Uterus (tissue), 4 donors: ENCODE measurements around the gene ADAM33. TPM values are rescaled to one million over a fixed set of nuclear protein-coding genes. Genes with fewer than 3 reads are reported as not detected.

ENCODE experiments used
- DNase-seq, 2 donors: peaks; one replicate each; pipeline ENCODE4 v3.0.0-alpha.2; 2019 to 2020
- H3K27ac ChIP-seq, 2 donors: fragments of 200-600 bp; sonication (generic); 1 replicate in 1 of 2; 2 replicates in 1 of 2; pipeline ENCODE4 v1.5.1; 2016 to 2018
- H3K27me3 ChIP-seq, 2 donors: fragments of 200-600 bp; sonication (generic); one replicate each; pipeline ENCODE4 v1.5.1; 2018 to 2019; ENCODE audit warnings: control low read depth in 1 of 2
- H3K36me3 ChIP-seq, 2 donors: fragments of 200-600 bp; sonication (generic); one replicate each; pipeline ENCODE4 v1.5.1; 2019; ENCODE audit warnings: control low read depth in 1 of 2
- H3K4me1 ChIP-seq, 2 donors: fragments of 200-600 bp; sonication (generic); one replicate each; pipeline ENCODE4 v1.5.1; 2018 to 2019; ENCODE audit warnings: control low read depth in 1 of 2
- H3K4me3 ChIP-seq, 2 donors: fragments of 200-600 bp; sonication (generic); 1 replicate in 1 of 2; 2 replicates in 1 of 2; pipeline ENCODE4 v1.5.1; 2018 to 2019; ENCODE audit warnings: mild to moderate bottlenecking in 1 of 2
- H3K9me3 ChIP-seq, 2 donors: fragments of 200-600 bp; sonication (generic); one replicate each; pipeline ENCODE4 v1.5.1; 2019; ENCODE audit warnings: control low read depth in 1 of 2
- CTCF ChIP-seq, 4 experiments: fragments of 200-600 bp in 2 of 4; fragments of 450-650 bp in 2 of 4; sonication (generic) in 2 of 4; IDR thresholded peaks; one replicate each; pipeline ENCODE4 v1.5.1; 2016 to 2019; ENCODE audit warnings: antibody characterized with exemption in 4 of 4, mild to moderate bottlenecking in 2 of 4, moderate library complexity in 1 of 4
- POLR2A ChIP-seq, 2 donors: fragments of 450-650 bp; IDR thresholded peaks; one replicate each; pipeline ENCODE4 v1.6.1; 2016; ENCODE audit warnings: antibody characterized with exemption in 2 of 2, mild to moderate bottlenecking in 1 of 2, moderate library complexity in 1 of 2
- intact Hi-C: fragments of 100-400 bp; cut with DNase I; formaldehyde crosslinking; loops from one replicate; pipeline ENCODE4 v1.15.1; 2023; ENCODE audit warnings: low total_unique reads
- total RNA-seq, 4 donors: library from RNA; depleted of rRNA in 3 of 4; stranded (reverse); fragments of >200 nt in 3 of 4; gene quantifications; one replicate each; pipeline versions ENCODE4 v1.1.0 to v1.2.4, GENCODE V29; 2014 to 2023
- donor health status: DM: yes; HTN: yes; CAD: no.

The ADAM33 gene
- total RNA-seq, 4 donors from 2014 or later = 66.5 to 215 (median 128) TPM

GRCh38 chr20:3697588-3698305, 15.9 kb upstream of the ADAM33 start:
- H3K36me3 ChIP-seq = no peaks in the 10 kb centered on the region
- TF ChIP-seq POLR2A (IDR thresholded peaks at IDR 0.05) (no peak), CTCF (IDR thresholded peaks at IDR 0.05) (no peak)
- H3K27ac ChIP-seq = no peak overlapping the region
- intact Hi-C loops = no loop called here
- no peaks in the 10 kb centered on the region for H3K27me3 ChIP-seq
- H3K9me3 ChIP-seq = no peaks in the 10 kb centered on the region
- no peaks in the 10 kb centered on the region for H3K4me1 ChIP-seq
- no peak overlapping the region for H3K4me3 ChIP-seq
- DNase-seq = no peak

- TF ChIP-seq CTCF (IDR thresholded peaks at IDR 0.05) = no peak
- no peak for TF ChIP-seq POLR2A (IDR thresholded peaks at IDR 0.05)
- H3K36me3 ChIP-seq = no peaks in the 10 kb centered on the region
- DNase-seq = no peak
- no peaks in the 10 kb centered on the region for H3K27me3 ChIP-seq
- no peak overlapping the region for H3K4me3 ChIP-seq
- no peaks in the 10 kb centered on the region for H3K4me1 ChIP-seq
- intact Hi-C loops = no loop called here
- no peaks in the 10 kb centered on the region for H3K9me3 ChIP-seq
- no peak overlapping the region for H3K27ac ChIP-seq
These were observed 15.2 kb upstream of the ADAM33 start for GRCh38 chr20:3696745-3697587.

DNA sequence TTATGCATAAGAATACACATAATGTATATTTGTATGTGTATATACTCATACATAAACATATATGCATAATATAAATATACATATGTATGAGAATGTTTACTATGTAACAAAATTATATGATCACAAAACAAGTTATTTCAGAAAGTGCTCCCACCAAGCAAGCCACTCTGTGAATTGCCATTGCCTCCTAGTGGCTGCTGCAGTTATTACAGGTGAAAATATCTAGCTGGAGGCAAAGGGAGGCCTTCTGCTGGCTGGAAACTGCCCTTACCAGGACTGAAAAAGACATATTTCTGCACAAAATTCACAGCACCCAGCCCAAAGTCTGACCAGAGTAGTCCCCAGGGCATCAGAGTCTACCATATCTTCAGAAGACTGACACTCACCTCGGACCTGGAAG, 14.4 kb upstream of the ADAM33 start:
- intact Hi-C loops = no loop called here
- Histone ChIP-seq H3K9me3 (no peaks in the 10 kb centered on the region), H3K4me1 (no peaks in the 10 kb centered on the region), H3K27ac (no peak overlapping the region), H3K36me3 (no peaks in the 10 kb centered on the region), H3K27me3 (no peaks in the 10 kb centered on the region), H3K4me3 (no peak overlapping the region)
- no peak for DNase-seq
- TF ChIP-seq POLR2A (IDR thresholded peaks at IDR 0.05) = no peak
- no peak for TF ChIP-seq CTCF (IDR thresholded peaks at IDR 0.05)

DNA sequence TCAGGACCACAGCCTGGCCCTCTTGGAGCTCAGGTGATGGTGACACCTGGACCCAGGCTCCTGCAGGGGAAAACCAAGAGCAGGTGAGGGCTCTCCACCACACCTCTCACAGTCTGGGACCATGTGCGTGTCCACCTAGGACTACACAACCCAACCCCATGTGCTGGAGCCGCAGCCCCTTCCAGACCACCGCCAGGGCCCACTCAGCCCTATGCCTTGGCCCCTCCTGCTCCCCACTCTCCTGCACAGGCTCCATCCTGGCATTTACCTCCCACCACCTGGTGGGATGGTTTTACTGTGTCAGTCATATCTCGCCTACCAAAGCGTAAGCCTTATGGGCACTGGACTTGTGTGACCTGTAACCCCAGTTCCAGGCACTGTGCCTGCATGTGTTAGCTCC, 13.1 kb upstream of the ADAM33 start:
- no peaks in the 10 kb centered on the region for H3K27me3 ChIP-seq
- no peak overlapping the region for H3K27ac ChIP-seq
- no peak for DNase-seq
- no peak overlapping the region for H3K4me3 ChIP-seq
- intact Hi-C loops = no loop called here
- no peaks in the 10 kb centered on the region for H3K36me3 ChIP-seq
- no peaks in the 10 kb centered on the region for H3K9me3 ChIP-seq
- no peak for TF ChIP-seq CTCF (IDR thresholded peaks at IDR 0.05)
- no peak for TF ChIP-seq POLR2A (IDR thresholded peaks at IDR 0.05)
- no peaks in the 10 kb centered on the region for H3K4me1 ChIP-seq

- H3K36me3 ChIP-seq = no peaks in the 10 kb centered on the region
- no peak overlapping the region for H3K27ac ChIP-seq
- TF ChIP-seq POLR2A (IDR thresholded peaks at IDR 0.05) = no peak
- TF ChIP-seq CTCF (IDR thresholded peaks at IDR 0.05) = no peak
- no peak overlapping the region for H3K4me3 ChIP-seq
- H3K4me1 ChIP-seq = no peaks in the 10 kb centered on the region
- H3K27me3 ChIP-seq = no peaks in the 10 kb centered on the region
- DNase-seq = no peak
- intact Hi-C loops = no loop called here
- no peaks in the 10 kb centered on the region for H3K9me3 ChIP-seq
These were observed 11.6 kb upstream of the ADAM33 start for GRCh38 chr20:3693376-3693775.
